GM18858 (cell line): Measurements from ENCODE around the gene ANO2.

Source experiments
- ATAC-seq: cut with Tn5 transposase; IDR thresholded peaks from one replicate; pipeline ENCODE4 v1.9.1; 2021; ENCODE audit not compliant: unreplicated experiment

Gene ANO2

DNA sequence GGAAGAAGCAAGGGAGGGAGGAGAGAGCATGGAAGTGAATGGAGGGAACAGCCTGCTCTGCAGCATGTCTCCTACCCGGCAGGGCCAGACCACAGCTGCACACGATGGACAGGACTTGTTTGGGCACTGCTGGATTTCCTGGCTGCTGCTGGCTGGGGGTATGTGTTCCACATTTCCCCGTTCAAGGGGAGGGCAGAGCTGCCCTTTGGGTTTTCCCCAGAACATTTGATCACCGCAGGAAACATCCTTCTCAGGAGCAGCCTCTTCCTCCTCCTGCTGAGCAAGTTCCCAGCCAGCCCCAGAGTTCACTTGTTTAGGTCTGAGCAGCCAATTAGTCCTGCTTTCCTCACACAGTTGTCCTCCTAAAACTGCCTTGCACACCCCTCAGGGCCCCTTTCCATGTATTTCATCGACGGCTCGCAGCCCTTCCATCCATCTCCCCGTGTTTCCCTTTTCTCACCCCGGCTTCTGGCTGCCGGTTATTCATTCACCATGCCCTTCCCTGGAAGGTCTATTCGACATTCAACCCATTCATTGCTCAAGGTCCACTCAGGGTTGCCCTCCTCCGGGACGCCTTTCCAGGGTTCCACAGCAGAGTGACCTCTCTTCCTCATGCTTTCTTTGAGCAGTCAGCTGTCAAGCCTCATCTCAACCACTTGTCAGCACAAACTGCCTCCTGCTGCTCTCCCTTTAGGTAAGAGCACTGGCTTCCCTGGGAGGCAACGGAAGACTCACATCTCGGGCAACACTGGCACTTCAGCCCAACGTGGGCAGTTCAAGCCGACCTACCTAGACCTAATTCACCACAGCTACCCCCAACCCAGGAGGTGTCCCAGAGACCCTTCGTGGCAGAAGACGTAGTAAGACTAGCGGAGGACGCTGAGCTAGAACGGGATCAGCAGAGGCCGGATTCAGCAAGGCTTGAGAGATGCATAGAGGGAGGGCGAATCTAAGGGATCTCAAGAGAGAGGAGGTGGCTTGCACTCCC is 20.1 kb upstream of the ANO2 start:
- ATAC-seq = no peak

DNA sequence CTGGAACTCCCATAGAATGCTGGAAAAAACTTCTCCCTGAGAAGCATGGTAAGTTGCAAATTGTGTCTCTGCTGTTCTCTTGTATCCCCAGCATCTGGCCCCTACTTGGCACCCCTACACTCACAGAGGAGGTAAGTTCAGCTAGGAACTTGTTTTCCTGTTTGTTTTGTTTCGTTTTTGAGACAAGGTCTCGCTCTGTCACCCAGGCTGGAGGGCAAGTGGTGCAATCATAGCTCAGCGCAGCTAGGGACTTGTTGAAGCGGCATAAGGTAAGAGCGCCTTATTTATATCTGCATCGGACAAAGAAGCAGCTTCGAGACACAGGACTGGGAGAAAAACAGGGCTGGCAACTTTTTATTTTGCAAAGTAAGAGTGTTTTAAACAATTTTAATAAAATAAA is 18.5 kb upstream of the ANO2 start:
- no peak for ATAC-seq

DNA sequence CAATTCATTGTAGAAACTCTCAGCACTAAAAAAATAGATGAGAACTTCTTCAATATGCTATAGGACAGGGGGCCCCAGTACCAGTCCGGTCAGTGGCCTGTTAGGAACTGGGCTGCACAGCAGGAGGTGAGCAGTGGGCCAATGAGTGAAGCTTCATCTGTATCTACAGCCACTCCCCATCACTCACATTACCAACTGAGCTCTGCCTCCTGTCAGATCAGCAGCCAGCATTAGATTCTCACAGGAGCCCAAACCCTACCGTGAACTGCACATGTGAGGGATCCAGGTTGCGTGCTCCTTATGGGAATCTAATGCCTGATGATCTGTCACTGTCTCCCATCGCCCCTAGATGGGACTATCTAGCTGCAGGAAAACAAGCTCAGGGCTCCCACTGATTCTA is 15.7 kb upstream of the ANO2 start:
- no peak for ATAC-seq

DNA sequence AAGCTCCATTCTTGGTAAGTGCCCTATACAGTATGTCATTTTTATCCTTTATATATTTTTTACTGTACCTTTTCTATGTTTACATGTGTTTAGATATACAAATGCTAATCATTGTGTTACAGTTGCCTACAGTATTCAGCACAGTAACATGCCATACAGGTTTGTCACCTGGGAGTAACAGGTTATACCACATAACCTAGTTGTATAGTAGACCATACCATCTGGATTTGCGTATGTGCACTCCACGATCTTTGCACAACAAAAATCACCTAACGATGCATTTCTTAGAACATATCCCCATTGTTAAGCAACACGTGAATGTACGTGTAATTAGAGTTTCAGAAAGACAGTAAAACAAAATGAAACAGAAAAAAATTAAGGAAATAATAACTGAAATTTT is 11.9 kb upstream of the ANO2 start:
- no peak for ATAC-seq

DNA sequence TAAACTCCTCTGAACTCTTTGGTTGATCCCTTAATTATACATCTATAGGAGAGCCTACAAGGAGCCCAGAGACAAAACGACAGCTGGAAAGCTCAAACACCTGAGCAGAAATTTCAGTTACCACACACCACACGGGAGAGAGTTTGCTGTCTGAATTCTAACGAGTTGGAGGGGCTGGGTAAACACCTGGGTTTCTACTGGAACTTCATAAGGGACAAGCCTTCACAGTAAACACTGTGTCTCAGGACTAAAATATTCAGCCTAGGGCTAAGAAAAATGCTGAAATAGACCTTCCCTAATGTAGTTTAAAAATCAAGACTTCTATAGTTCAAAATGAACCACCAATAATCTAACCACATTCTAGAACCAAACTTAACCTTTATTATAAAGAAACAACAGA is 9.6 kb upstream of the ANO2 start:
- no peak for ATAC-seq

DNA sequence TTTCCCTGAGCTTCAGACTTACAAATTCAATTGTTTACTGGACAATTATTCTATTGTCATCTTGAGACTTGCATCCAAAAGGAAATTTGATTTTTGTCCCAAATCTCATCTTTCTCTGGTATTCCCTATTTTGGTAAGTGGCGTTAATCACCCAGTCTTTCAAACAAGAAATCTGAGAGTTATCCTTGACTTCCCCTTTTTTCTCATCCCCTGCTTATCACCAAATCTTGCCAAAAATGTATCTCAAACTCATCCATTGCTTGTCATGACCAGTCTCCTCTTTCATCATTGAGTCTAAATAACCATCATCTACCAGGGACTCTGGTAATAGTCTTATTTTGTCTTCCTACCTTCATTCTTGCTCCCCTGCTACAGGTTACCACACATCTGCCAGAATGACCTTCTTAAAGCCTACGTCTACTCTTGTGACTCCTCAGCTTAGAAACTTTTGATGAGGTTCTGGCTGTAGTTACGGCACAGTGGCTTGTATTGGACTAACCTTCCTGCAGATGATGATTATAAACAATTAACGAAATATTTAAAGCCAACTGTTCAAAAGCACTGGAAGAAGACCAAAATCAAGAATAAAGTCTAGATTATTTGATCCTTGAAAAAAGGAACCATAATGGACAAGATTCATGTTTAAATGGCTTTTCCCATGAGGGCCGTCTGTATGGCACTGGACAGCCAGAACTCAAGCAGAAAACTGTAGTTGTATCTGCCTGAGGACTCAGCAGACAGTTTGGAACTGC is 9.0 kb upstream of the ANO2 start:
- ATAC-seq = no peak

DNA sequence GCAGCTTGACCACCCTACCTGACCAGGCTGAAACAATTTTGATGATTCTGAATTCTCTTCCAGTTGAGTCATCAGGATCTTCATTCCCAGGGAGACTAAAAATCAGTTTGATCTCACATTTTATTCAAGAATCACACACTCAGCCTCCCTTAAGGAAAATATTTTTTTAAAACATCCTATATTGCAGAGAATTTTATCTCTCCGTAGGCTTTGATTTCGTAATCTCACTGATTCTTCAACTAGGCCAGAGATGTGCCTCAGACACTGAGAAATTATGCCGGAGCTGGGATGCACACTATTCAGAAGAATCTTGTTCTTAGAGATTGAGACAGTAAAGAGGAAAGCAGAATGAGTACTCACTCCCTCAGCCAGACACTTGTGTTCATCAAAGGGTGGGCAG is 7.0 kb upstream of the ANO2 start:
- no peak for ATAC-seq

DNA sequence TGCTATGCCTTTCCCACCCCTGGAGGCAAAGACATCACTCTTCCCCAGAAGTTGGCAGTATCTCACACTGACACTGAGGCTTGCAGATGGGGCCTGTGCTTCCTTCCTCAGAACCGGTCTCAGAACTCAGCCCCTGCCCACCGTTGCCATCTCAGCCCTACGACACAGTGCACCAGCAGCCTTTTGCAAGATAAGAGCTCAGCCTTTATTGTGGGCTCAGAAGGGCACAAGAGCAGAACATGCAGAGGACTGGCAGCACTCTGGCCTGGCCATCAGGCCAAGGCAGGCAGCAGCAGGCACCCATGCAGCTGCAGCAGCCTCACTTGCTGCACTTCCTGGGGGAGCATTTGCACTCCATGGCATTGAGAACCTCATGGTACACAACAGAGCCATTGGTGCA is 3.6 kb upstream of the ANO2 start:
- ATAC-seq = no peak

DNA sequence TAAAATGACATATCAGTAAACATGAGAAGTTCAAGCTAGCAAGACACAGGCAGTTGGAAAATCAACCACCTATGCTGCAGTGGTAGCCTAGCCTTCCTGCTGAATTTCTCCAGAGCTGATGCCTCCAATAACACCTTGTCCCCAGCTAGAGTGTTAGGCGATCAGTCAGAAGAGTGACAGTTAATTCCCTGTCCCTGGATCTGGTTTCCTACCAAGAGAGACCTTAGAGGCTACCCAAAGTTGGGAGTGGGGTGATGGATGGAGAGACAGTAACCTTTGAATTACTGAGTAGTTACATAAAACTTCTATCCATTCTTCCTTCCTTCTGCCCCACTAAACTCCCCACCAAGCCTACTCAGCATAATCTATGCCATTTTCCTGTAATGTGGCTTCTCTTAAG is 1.9 kb upstream of the ANO2 start:
- ATAC-seq = no peak

DNA sequence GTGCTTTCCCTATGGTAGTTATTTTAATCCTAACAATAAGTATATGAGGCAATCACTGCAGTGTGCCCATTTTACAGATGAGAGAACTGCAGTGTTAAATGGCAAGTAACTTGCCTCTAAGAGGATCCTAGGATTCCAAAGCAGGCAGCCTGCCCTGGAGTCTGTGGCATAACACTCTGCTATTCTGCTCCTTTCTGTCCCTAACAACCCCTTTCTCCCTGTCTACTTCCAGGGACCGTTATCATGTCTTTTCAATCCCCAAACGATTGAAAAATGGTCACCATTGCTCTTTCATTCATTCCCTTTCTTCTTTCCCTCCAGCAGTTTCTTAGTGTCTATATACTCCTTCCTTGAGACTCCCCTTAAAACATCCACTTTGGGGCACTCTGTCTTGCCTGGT is 1.3 kb upstream of the ANO2 start:
- no peak for ATAC-seq

DNA sequence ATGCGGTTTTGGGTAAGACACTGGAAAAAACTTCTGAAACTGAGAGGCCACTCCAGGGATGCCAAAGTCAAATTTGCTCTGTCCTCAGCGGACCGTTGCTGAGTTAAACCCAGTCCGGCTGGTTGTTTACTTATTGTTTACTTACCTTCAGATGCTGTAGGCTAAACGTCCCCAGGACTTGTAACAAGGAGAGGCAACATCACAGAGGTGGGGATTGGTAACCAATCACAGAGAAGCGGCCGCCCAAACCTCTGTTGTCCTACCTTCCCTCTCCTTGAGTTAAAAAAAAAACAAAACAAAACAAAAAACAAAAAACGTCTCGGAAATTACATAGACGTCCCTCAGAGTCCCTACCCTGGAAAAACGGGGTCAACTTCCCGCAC is 380 bp downstream of the ANO2 start:
- ATAC-seq = no peak

DNA sequence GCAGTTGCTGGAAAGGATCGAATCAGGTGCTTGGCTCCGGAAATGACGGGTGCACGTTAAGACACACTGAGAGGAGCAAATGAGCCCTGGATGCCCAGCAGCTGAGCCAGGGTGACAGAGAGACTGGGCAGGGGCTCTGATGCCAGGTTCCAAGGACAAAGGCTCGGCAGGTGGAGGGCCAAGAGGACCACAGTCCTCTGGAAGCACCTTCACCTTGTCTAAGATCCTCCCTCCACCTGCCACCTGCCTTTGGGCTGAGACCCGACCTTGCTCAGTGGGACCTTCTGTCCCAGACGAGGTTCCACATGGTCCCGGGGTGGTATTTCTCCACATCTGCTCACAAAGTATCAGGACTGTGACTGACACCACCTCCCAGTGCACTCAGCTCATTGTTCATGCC is 1.0 kb downstream of the ANO2 start:
- ATAC-seq = no peak

DNA sequence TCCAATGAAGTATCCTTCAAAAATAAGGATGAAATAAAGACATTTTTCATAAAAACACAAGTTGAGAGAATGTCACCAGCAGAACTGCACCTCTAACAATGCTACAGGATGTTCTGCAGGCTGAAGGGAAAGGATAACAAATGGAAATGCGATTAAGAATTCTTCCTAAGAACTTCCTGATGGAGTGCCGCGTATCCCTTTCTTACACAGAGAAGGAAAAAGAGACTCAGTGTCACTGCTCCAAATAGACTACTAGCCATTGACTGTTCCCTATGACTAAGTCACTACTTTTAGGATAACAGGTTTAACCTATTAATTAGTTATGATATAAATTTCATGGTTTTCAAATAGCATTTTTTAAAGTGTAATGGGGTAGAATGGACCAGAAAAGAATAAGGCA is 3.2 kb downstream of the ANO2 start:
- ATAC-seq = no peak

DNA sequence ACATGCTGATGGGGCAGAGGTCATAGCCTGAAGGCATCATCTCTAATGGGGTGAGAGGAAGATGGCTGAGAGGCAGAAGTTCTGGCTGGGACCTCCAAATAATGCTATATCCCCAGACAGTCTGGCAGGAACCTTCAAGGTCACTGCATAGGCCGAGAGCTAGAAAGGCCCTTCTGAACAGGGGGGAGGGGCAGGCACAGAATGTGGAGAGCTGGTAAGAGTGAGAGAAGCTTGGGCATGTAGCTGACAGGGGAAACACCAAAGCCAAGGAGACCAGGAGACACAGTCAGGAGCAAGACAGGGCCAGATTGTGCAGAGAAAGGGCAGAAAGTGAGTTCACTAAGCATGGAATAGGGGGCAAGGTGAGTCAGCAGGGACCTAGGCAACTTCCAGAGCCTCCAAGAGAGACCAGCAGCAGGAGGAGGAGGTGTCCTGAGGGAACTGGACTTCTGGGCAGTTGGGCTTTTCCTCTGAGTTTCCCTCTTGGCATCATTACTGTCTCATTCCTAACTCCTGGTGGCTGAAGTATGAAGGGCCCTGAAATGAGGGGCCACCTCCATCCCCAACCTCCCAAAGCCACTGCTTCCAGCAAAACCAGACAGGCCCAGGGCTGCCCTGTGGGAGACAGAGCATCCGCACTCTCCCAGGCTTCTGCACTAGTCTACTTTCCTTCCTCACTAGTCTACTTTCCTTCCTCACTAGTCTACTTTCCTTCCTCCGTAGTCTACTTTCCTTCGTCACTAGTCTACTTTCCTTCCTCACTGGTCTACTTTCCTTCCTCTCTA is 17.1 kb downstream of the ANO2 start:
- ATAC-seq = no peak

DNA sequence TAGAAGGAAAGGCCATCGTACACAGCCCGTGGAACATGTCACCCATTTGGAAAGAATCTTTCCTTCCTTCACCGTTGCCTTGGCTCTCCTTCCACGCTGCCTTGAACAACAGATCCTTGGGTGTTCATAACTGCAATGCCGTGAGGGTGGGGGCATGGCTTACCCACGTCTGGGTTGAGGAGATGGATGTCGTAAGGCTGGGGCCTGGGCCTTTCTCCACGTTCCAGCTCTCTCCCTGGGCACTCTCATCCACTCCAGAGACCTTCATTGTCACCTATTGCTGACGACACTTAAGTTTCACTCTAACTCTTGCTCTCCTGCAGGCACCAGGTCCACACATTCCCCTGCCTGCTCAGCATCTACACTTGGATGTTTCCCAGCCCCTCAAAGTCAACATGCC is 19.4 kb downstream of the ANO2 start:
- no peak for ATAC-seq

DNA sequence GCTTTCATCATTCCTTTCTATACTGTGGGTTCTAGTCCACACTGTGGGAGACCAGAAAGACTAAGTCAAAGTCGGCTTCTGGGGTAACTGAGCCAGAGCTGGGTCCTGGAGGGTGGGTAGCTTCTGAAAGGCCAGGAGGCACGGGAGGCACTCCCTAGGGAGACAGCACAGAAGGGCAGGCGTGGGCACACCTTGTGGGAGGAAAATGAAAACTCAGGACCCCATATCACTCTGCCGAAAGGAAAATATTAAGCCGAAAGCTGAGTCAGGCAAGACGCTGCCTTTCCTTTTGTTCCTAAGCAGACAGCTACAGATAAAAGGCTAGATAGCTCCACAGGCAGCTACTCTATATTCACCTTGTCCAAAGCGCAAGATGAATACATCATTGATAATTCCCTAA is 20.7 kb downstream of the ANO2 start:
- no peak for ATAC-seq

DNA sequence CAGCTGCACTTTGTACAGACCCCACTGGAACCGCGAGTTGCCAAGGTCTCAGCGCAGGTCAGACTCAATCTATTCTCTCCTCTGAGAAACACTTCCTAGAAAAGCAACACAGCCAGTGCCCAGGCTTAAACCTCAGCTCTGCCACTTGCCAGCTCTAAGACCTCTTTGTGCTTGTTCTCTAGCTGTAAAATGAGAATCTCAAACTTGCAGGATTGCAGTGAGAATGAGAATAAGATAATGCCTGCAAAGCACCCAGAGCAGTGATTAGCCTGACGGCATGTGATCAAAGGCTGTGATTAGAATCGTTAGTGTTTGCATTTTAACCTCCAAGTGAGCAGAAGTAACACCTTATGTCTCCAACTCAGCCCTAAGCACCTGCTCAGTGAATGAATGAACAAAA is 21.3 kb downstream of the ANO2 start:
- ATAC-seq = no peak

DNA sequence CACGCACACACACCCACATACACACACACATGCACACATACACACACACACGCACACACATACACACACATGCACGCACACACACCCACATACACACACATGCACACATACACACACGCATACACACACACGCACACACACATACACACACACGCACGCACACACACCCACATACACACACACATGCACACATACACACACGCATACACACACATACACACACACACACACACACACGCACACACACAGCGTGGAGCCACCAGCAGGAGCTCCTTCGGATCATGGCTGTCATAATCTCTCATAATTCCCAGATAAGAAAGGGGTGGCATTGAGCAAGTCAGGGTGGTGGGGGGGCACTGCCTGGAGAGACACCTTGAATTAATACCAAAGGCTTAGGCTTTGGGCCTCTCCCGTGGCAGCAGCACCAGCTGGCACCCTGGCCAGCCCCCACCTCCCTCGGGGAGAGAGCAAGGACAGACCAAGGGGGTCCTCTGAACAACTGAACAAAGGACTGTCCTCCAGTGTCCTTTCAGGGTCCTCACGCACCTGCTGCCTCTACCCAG is 21.9 kb downstream of the ANO2 start:
- ATAC-seq = no peak

DNA sequence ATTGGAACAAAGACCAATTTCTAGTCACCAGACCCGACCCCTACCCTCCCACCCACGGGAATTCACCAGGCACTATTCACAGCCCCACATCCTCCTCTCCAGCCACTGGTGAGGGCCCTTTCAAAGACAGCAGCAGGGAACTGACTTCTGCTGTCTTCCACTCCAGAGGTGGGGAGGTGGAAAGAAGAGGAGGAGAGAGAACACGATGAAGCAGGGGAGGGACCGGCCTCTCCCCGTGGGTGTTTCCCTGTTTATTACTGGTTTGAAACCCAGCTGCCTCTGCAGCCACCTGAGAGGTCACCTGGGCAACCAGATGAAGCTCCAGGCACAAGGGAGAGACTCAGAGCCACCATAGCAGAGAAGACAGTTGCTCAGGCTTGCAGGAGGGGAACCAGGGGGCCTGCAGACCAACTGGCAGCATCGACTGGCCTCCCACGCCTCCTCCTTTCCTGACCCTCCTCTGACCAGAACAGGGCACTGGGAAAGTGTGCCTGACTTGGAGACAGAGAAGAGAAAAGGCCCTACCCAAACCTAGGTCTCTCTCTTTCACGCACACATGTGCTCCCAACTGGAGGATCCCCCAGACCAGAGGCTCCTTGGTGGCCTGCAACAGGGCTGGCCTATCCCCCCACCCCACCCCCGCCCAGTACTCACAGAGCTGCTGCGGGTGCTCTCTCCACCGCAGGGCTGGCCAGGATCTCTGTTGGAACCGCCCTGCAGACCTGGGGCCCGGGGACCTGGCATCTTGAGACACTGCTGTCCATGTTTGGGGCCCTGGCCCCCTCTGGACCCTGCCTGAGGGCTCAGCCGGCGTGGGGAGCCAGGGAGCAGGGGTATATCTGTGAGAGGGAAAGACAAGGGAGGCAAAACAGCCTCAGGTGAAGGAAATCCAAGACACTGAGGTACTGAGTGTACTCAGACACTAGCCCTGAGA is 22.8 kb downstream of the ANO2 start:
- ATAC-seq = no peak
